GM12872 (cell line): ENCODE data around the gene SMIM29.

Source experiments
- CTCF ChIP-seq: IDR thresholded peaks from 3 replicates; pipeline ENCODE4 v1.5.1; 2011; ENCODE audit warnings: low read depth, mild to moderate bottlenecking, low read length, moderate library complexity; ENCODE audit not compliant: insufficient read depth

The SMIM29 gene

GRCh38 chr6:34234667-34235306 is 14.0 kb downstream of the SMIM29 start:
- no peak for TF ChIP-seq CTCF

GRCh38 chr6:34233867-34234266 is 14.9 kb downstream of the SMIM29 start:
- TF ChIP-seq CTCF, result no peak

DNA sequence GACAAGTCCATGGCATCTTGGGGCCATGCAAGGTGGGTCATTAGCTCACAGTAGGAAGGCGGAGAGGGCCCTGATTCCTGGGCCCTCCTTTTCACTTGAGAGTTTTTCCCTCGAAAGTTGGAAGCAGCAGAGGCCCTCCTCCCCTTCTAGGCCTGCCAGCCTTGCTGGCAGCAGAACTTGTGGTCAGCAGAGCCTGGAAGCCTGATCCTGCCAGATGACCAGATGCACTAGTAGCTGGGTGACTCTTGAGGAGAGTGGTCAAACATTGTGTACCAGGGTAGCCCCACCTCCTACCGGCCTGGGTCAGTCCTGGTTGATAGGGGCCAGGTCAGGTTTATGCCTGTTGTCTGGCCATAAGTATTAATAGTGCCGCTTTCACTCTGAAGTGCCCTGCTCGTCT is 15.9 kb downstream of the SMIM29 start:
- no peak for TF ChIP-seq CTCF

DNA sequence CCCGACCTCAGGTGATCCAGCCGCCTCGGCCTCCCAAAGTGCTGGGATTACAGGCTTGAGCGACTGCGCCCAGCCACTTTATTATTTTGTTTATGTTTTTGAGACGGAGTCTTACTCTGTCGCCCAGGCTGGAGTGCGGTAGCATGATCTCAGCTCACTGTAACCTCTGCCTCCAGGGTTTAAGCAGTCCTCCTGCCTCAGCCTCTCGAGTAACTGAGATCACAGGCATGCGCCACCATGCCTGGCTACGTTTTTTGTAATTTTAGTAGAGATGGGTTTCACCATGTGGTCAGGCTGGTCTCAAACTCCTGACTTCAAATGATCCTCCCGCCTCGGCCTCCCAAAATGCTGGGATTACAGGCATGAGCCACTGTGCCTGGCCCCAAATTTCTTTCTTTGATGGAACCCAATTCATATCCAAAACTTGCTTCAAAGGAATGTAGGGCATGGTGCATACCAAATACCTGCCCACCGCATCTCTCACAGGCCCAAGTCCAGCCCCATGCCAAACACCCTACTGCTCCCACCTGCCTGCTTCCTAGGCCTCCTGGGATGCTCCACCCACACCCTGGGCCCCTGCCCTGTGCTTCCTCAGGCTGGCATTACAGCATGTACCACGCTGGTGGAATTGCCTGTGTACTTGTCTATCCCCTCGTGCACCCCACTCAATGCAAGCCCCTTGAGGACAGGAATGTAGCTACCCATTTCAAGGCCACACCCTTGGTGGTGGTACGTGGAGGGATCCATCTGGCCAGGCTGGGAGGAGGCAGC is 17.1 kb downstream of the SMIM29 start:
- no peak for TF ChIP-seq CTCF

GRCh38 chr6:34230653-34231371 is 18.0 kb downstream of the SMIM29 start:
- TF ChIP-seq CTCF, result no peak

- TF ChIP-seq CTCF, result no peak
These were observed 18.9 kb downstream of the SMIM29 start for GRCh38 chr6:34229877-34230276.

DNA sequence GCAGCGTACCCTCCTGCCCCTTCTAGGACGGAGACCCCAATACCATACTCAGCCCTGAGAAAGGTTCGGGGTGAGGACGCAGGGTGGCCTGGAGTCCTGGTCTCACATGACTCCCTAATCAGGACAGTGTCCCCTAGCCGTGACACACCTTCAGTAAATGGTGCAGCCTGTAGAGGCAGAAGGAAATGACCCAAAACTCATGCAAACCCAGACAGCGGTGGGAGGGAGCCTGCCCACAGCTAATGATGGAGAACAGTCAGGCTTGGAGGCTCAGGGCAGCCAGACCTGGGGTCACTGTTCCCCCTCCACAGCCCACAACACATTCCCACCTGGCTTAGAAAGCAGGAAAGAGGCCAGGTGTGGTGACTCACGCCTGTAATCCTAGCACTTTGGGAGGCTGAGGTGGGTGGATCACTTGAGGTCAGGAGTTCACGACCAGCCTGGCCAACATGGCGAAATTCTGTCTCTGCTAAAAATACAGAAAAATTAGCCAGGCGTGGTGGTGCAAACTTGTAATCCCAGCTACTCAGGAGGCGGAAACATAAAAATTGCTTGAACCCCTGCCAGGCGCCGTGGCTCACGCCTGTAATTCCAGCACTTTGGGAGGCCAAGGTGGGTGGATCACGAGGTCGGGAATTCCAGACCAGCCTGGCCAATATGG is 20.9 kb downstream of the SMIM29 start:
- no peak for TF ChIP-seq CTCF
